Measurements from ENCODE around the gene HADHB. TPM values are rescaled to one million over a fixed set of nuclear protein-coding genes. Genes with fewer than 3 reads are reported as not detected.
A peak's percentile ranks its signal among the peaks of the same experiment; 100 is the strongest.

The HADHB gene
- total and polyA plus RNA-seq, 8 donors: 120 to 150 (median 131) TPM

GRCh38 chr2:26215833-26216232 lies 28.9 kb upstream of the HADHB start:
- no peaks in the 10 kb centered on the region for H3K4me1 ChIP-seq
- no peaks in the 10 kb centered on the region for H3K9me3 ChIP-seq
- DNase-seq: no peak
- no peaks in the 10 kb centered on the region for H3K27me3 ChIP-seq
- no peak overlapping the region for H3K4me3 ChIP-seq
- H3K27ac ChIP-seq: no peak overlapping the region
- ATAC-seq: no peak
- H3K36me3 ChIP-seq: peaks cover 3 to 97% of the 10 kb centered on the region in 2 donors
- TF ChIP-seq CTCF (IDR thresholded peaks at IDR 0.05): no peak
- intact Hi-C loops (cut with DNase I): no loop called here

- peaks cover 3 to 96% of the 10 kb centered on the region in 2 donors for H3K36me3 ChIP-seq
- intact Hi-C loops (cut with DNase I): no loop called here
These were observed 28.2 kb upstream of the HADHB start for GRCh38 chr2:26216587-26216986.

DNA sequence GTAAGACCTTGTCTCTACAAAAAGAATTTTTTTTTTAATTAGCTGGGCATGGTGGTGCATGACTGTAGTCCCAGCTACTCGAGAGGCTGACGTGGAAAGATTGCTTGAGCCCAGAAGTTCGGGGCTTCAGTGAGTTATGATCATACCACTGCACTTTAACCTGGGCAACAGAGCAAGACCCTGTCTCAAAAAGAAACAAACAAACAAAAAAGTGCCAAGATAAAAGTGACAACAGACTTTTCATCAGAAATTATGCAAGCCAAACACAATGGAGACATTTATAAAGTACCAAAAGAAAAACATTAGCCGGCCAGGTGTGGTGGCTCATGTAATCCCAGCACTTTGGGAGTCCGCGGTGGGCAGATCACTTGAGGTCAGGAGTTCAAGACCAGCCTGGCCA lies 27.0 kb upstream of the HADHB start:
- DNase-seq (no peak), ATAC-seq (no peak)
- peaks cover 3 to 96% of the 10 kb centered on the region in 2 donors for H3K36me3 ChIP-seq
- TF ChIP-seq CTCF (IDR thresholded peaks at IDR 0.05): no peak
- no peak overlapping the region for H3K4me3 ChIP-seq
- no peaks in the 10 kb centered on the region for H3K27me3 ChIP-seq
- no peaks in the 10 kb centered on the region for H3K4me1 ChIP-seq
- intact Hi-C loops (cut with DNase I): no loop called here
- no peaks in the 10 kb centered on the region for H3K9me3 ChIP-seq
- H3K27ac ChIP-seq: no peak overlapping the region

More at GRCh38 chr2:26216587-26216986, 28.2 kb upstream of the HADHB start:
- no peaks in the 10 kb centered on the region for H3K9me3 ChIP-seq
- TF ChIP-seq CTCF (IDR thresholded peaks at IDR 0.05): no peak
- no peaks in the 10 kb centered on the region for H3K4me1 ChIP-seq
- DNase-seq (no peak), ATAC-seq (no peak)
- H3K27me3 ChIP-seq: no peaks in the 10 kb centered on the region
- H3K4me3 ChIP-seq: no peak overlapping the region
- H3K27ac ChIP-seq: no peak overlapping the region

- DNase-seq: peak in 1 of 4 donors; percentile 20
- no peak overlapping the region for H3K4me3 ChIP-seq
- ATAC-seq: no peak
These were observed 21.7 kb upstream of the HADHB start for GRCh38 chr2:26223018-26223417.

GRCh38 chr2:26224095-26224494 lies 20.6 kb upstream of the HADHB start:
- Histone ChIP-seq H3K36me3 (peaks cover 0 to 91% of the 10 kb centered on the region in 2 donors), H3K9me3 (no peaks in the 10 kb centered on the region), H3K27ac (no peak overlapping the region), H3K27me3 (no peaks in the 10 kb centered on the region), H3K4me1 (no peaks in the 10 kb centered on the region), H3K4me3 (no peak overlapping the region)
- ATAC-seq (no peak), DNase-seq (no peak)
- TF ChIP-seq CTCF (IDR thresholded peaks at IDR 0.05): no peak
- intact Hi-C loops (cut with DNase I): no loop called here

More at GRCh38 chr2:26223018-26223417, 21.7 kb upstream of the HADHB start:
- no peak for TF ChIP-seq CTCF (IDR thresholded peaks at IDR 0.05)
- H3K36me3 ChIP-seq: peaks cover 0 to 89% of the 10 kb centered on the region in 2 donors
- intact Hi-C loops (cut with DNase I): no loop called here
- H3K27me3 ChIP-seq: no peaks in the 10 kb centered on the region
- no peaks in the 10 kb centered on the region for H3K4me1 ChIP-seq
- no peak overlapping the region for H3K27ac ChIP-seq
- no peaks in the 10 kb centered on the region for H3K9me3 ChIP-seq

All from left lung (tissue), 10 donors.